ENCODE measurements around the gene NEBL.

The NEBL gene

GRCh38 chr10:20760460-20760859 lies 136.7 kb downstream of the NEBL start:
- TF ChIP-seq ZNF274 (IDR thresholded peaks at IDR 0.05; ENCODE audit: low read depth, low read length), result no peak
- H3K4me3 ChIP-seq (ENCODE audit: low read length), result no peak overlapping the region

- no peak for TF ChIP-seq ZNF274 (IDR thresholded peaks at IDR 0.05; ENCODE audit: low read depth, low read length)
- H3K4me3 ChIP-seq (ENCODE audit: low read length), result no peak overlapping the region
Measured at GRCh38 chr10:20748551-20748950, 148.6 kb downstream of the NEBL start.

- no peak overlapping the region for H3K4me3 ChIP-seq (ENCODE audit: low read length)
- TF ChIP-seq ZNF274 (IDR thresholded peaks at IDR 0.05; ENCODE audit: low read depth, low read length), result no peak
Measured at GRCh38 chr10:20747782-20748181, 149.3 kb downstream of the NEBL start.

- no peak for TF ChIP-seq ZNF274 (IDR thresholded peaks at IDR 0.05; ENCODE audit: low read depth, low read length)
- no peak overlapping the region for H3K4me3 ChIP-seq (ENCODE audit: low read length)
Measured at GRCh38 chr10:20746856-20747255, 150.3 kb downstream of the NEBL start.

GRCh38 chr10:20745556-20746375 lies 151.3 kb downstream of the NEBL start:
- no peak for TF ChIP-seq ZNF274 (IDR thresholded peaks at IDR 0.05; ENCODE audit: low read depth, low read length)
- no peak overlapping the region for H3K4me3 ChIP-seq (ENCODE audit: low read length)

- H3K4me3 ChIP-seq (ENCODE audit: low read length), result no peak overlapping the region
- no peak for TF ChIP-seq ZNF274 (IDR thresholded peaks at IDR 0.05; ENCODE audit: low read depth, low read length)
Measured at GRCh38 chr10:20744821-20745220, 152.3 kb downstream of the NEBL start.

GRCh38 chr10:20743942-20744341 lies 153.2 kb downstream of the NEBL start:
- TF ChIP-seq ZNF274 (IDR thresholded peaks at IDR 0.05; ENCODE audit: low read depth, low read length), result no peak
- no peak overlapping the region for H3K4me3 ChIP-seq (ENCODE audit: low read length)

- H3K4me3 ChIP-seq (ENCODE audit: low read length), result no peak overlapping the region
Measured at GRCh38 chr10:20742737-20743541, 154.2 kb downstream of the NEBL start.

GRCh38 chr10:20740120-20740519 lies 157.0 kb downstream of the NEBL start:
- H3K4me3 ChIP-seq (ENCODE audit: low read length), result no peak overlapping the region
- no peak for TF ChIP-seq ZNF274 (IDR thresholded peaks at IDR 0.05; ENCODE audit: low read depth, low read length)

More at GRCh38 chr10:20742737-20743541, 154.2 kb downstream of the NEBL start:
- no peak for TF ChIP-seq ZNF274 (IDR thresholded peaks at IDR 0.05; ENCODE audit: low read depth, low read length)

- no peak for TF ChIP-seq ZNF274 (IDR thresholded peaks at IDR 0.05; ENCODE audit: low read depth, low read length)
- H3K4me3 ChIP-seq (ENCODE audit: low read length), result no peak overlapping the region
Measured at GRCh38 chr10:20737107-20737506, 160.0 kb downstream of the NEBL start.
